ENCODE measurements around the gene INPP5J. TPM values are rescaled to one million over a fixed set of nuclear protein-coding genes. Genes with fewer than 3 reads are reported as not detected.
A peak's percentile ranks its signal among the peaks of the same experiment; 100 is the strongest.

The INPP5J gene
- total and polyA plus RNA-seq, 10 of the 15 experiments (the other 5 are each of a cell fraction or from before 2014, with no cell fraction given), result 0.18 to 2.8 (median 1.5) TPM; not detected in 1

DNA sequence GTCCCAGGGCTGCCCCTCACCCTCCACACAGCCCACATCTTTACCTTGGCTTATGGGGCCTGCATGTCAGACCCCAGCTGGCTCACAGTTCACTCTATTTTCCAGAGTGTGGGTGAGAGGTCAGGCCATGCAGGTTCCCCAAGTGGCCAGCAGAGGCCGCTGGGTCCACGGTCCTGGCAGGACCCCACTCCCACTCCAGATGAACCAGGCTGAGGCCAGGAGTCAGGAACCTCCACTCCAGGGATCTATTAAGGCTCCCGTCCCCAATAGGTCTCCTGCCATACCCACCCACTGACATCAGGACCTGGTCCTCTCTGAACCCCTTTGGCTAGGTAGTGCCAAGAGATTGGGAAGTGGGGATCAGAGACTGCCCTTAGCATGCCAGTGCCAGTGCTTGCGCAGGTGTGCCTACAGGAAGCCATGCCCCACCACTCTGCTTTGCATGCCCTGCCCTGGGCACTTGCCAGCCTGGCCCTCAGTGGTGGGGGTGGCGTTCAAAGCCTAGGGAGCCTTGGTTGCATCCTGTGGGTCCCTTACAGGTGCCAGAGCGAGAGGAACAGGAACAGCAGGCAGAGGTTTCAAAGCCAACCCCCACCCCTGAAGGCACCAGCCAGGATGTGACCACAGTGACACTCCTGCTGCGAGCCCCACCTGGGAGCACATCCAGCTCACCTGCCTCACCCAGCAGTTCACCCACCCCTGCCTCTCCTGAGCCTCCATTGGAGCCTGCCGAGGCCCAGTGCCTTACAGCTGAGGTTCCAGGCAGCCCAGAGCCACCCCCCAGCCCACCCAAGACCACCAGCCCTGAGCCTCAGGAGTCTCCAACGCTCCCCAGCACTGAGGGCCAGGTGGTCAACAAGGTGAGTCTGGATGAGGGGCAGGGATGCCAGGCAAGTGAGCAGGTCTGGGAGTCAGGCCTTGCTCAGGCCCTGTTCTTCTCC, 33.3 kb upstream of the INPP5J start:
- in situ Hi-C loops (cut with MboI), result no loop called here
- TF ChIP-seq, protein P1, sequence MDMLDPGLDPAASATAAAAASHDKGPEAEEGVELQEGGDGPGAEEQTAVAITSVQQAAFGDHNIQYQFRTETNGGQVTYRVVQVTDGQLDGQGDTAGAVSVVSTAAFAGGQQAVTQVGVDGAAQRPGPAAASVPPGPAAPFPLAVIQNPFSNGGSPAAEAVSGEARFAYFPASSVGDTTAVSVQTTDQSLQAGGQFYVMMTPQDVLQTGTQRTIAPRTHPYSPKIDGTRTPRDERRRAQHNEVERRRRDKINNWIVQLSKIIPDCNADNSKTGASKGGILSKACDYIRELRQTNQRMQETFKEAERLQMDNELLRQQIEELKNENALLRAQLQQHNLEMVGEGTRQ (IDR thresholded peaks at IDR 0.05; ENCODE audit: borderline replicate concordance, low read depth, low read length), result no peak
- 0 out of 2 replicates have a peak, but pooled peaks have one; percentile 23 for TF ChIP-seq IKZF1 (conservative IDR thresholded peaks at IDR 0.05)
- no peak for TF ChIP-seq EZH2 (IDR thresholded peaks at IDR 0.05; ENCODE audit: borderline replicate concordance, control insufficient read depth, low read depth, low read length)
- TF ChIP-seq DPF2 (IDR thresholded peaks at IDR 0.05), result no peak
- 0 out of 2 replicates have a peak, but pooled peaks have one; percentile 34 for TF ChIP-seq YY1 (IDR thresholded peaks at IDR 0.05; ENCODE audit: low read depth, low read length)
- TF ChIP-seq ZNF207 (IDR thresholded peaks at IDR 0.05; ENCODE audit: borderline replicate concordance), result no peak
- TF ChIP-seq ASH2L (IDR thresholded peaks at IDR 0.05; ENCODE audit: borderline replicate concordance, low read depth), result no peak
- TF ChIP-seq EP300 (IDR thresholded peaks at IDR 0.05; ENCODE audit: borderline replicate concordance in 1 of 2, control insufficient read depth in 1 of 2, low read depth in 2 of 2, low read length in 2 of 2), result no peak
- TF ChIP-seq CREB1 (IDR thresholded peaks at IDR 0.05; ENCODE audit: low read depth), result no peak
- no peak for TF ChIP-seq IKZF2 (IDR thresholded peaks at IDR 0.05)
- TF ChIP-seq, protein P2, sequence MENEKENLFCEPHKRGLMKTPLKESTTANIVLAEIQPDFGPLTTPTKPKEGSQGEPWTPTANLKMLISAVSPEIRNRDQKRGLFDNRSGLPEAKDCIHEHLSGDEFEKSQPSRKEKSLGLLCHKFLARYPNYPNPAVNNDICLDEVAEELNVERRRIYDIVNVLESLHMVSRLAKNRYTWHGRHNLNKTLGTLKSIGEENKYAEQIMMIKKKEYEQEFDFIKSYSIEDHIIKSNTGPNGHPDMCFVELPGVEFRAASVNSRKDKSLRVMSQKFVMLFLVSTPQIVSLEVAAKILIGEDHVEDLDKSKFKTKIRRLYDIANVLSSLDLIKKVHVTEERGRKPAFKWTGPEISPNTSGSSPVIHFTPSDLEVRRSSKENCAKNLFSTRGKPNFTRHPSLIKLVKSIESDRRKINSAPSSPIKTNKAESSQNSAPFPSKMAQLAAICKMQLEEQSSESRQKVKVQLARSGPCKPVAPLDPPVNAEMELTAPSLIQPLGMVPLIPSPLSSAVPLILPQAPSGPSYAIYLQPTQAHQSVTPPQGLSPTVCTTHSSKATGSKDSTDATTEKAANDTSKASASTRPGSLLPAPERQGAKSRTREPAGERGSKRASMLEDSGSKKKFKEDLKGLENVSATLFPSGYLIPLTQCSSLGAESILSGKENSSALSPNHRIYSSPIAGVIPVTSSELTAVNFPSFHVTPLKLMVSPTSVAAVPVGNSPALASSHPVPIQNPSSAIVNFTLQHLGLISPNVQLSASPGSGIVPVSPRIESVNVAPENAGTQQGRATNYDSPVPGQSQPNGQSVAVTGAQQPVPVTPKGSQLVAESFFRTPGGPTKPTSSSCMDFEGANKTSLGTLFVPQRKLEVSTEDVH (IDR thresholded peaks at IDR 0.05; ENCODE audit: low read depth, partially characterized antibody), result no peak
- TF ChIP-seq POU2F2 (IDR thresholded peaks at IDR 0.05; ENCODE audit: borderline replicate concordance, low read depth, low read length), result no peak
- TF ChIP-seq, protein P3, sequence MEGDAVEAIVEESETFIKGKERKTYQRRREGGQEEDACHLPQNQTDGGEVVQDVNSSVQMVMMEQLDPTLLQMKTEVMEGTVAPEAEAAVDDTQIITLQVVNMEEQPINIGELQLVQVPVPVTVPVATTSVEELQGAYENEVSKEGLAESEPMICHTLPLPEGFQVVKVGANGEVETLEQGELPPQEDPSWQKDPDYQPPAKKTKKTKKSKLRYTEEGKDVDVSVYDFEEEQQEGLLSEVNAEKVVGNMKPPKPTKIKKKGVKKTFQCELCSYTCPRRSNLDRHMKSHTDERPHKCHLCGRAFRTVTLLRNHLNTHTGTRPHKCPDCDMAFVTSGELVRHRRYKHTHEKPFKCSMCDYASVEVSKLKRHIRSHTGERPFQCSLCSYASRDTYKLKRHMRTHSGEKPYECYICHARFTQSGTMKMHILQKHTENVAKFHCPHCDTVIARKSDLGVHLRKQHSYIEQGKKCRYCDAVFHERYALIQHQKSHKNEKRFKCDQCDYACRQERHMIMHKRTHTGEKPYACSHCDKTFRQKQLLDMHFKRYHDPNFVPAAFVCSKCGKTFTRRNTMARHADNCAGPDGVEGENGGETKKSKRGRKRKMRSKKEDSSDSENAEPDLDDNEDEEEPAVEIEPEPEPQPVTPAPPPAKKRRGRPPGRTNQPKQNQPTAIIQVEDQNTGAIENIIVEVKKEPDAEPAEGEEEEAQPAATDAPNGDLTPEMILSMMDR (IDR thresholded peaks at IDR 0.05 in 2 of 3, conservative IDR thresholded peaks at IDR 0.05 in 1 of 3; ENCODE audit: control insufficient read depth in 2 of 3, extremely low read depth in 1 of 3, insufficient read depth in 1 of 3, low read depth in 3 of 3, low read length in 3 of 3), result peak; percentile 81 to 89 (median 87)
- TF ChIP-seq, protein P4, sequence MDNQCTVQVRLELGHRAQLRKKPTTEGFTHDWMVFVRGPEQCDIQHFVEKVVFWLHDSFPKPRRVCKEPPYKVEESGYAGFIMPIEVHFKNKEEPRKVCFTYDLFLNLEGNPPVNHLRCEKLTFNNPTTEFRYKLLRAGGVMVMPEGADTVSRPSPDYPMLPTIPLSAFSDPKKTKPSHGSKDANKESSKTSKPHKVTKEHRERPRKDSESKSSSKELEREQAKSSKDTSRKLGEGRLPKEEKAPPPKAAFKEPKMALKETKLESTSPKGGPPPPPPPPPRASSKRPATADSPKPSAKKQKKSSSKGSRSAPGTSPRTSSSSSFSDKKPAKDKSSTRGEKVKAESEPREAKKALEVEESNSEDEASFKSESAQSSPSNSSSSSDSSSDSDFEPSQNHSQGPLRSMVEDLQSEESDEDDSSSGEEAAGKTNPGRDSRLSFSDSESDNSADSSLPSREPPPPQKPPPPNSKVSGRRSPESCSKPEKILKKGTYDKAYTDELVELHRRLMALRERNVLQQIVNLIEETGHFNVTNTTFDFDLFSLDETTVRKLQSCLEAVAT (IDR thresholded peaks at IDR 0.05), result no peak

More for the DNA sequence above, 33.3 kb upstream of the INPP5J start:
- CTCF ChIA-PET, result interaction anchor here (0.6 to 1.7 kb wide), 5 partner anchors 170 to 494 kb away, joined by 3 to 5 read pairs (median 4); no protein-coding TSS in a partner anchor
- Histone ChIP-seq H3K9ac (ENCODE audit: control insufficient read depth, insufficient read depth, low read length) (no peak overlapping the region), H3K79me2 (ENCODE audit: control insufficient read depth, insufficient read depth, low read length) (peaks cover 2% of the 10 kb centered on the region), H3K4me1 (ENCODE audit: control insufficient read depth, insufficient read depth, low read length) (peaks cover 3% of the 10 kb centered on the region), H3K36me3 (ENCODE audit: control insufficient read depth in 2 of 2, insufficient read depth in 2 of 2, low read length in 1 of 2) (peaks cover 0 to 10% of the 10 kb centered on the region in 2 experiments; a peak in 2 of 4 replicates), H3K4me3 (no peak overlapping the region), H3K9me3 (replicated peaks; ENCODE audit: control insufficient read depth, insufficient read depth, low read length) (no peaks in the 10 kb centered on the region), H3K4me2 (ENCODE audit: control insufficient read depth, insufficient read depth) (no peak overlapping the region), H3K27ac (ENCODE audit: control insufficient read depth, insufficient read depth) (no peak overlapping the region), H3K27me3 (replicated peaks in 1 of 2; ENCODE audit: control insufficient read depth in 2 of 2, insufficient read depth in 2 of 2, low read length in 1 of 2) (no peaks in the 10 kb centered on the region), H2AFZ (ENCODE audit: control insufficient read depth, low read depth, low read length) (peak overlapping the region; percentile 17; the same call in 1 of the 2 replicates), H4K20me1 (ENCODE audit: control insufficient read depth, insufficient read depth) (no peaks in the 10 kb centered on the region)
- DNase-seq (ENCODE audit: low read depth, low spot score) (no peak), ATAC-seq (peak; percentile 15; the same call in 1 of the 3 replicates), FAIRE-seq (no peak)
- no TSS peak for BruUV-seq (replicated peaks)
- intact Hi-C loops (cut with micrococcal nuclease; ENCODE audit: unreplicated experiment), result loop anchor here (1.0 to 10.0 kb wide), 5 partner anchors 60 to 455 kb away; partner anchors contain the start of genes PIK3IP1 and SLC35E4
- 22% methylated on average over 9 of the region's 9 CpGs for WGBS (ENCODE audit: insufficient coverage, insufficient replicate concordance, low lambda C conversion rate, missing lambda C conversion rate)
- POLR2A ChIA-PET, result no interaction called here
- SMC1A ChIA-PET (ENCODE audit: uncharacterized antibody, unreplicated experiment), result no interaction called here
- RAD21 ChIA-PET (ENCODE audit: unreplicated experiment), result interaction anchor here (1.1 kb wide), 1 partner anchor 141 kb away, joined by 3 read pairs; no protein-coding TSS in a partner anchor

All from GM12878 (cell line).